Fibroblast of villous mesenchyme (primary cell): ENCODE measurements around the gene PTGIR. TPM values are rescaled to one million over a fixed set of nuclear protein-coding genes. Genes with fewer than 3 reads are reported as not detected.

Experiments used
- DNase-seq: peaks from one replicate; pipeline ENCODE4 v3.0.0-alpha.2; 2010; ENCODE audit warnings: low read depth
- H3K4me3 ChIP-seq: 2 replicates; pipeline ENCODE4 v1.5.1; 2011; ENCODE audit warnings: low read depth, mild to moderate bottlenecking, low read length
- CTCF ChIP-seq: IDR thresholded peaks from 2 replicates; pipeline ENCODE4 v1.5.1; 2012; ENCODE audit warnings: low read depth, mild to moderate bottlenecking, low read length; ENCODE audit not compliant: insufficient read depth
- total RNA-seq: library from RNA; depleted of rRNA; stranded (reverse); fragments of >200 nt; gene quantifications from 2 replicates; pipeline ENCODE4 v1.2.3, GENCODE V29; 2012

Gene PTGIR
- total RNA-seq, 1 donor, result 3.5 TPM

GRCh38 chr19:46616631-46617322 lies 8.1 kb downstream of the PTGIR start:
- TF ChIP-seq CTCF, result peak; percentile 57
- peak; percentile 74 for DNase-seq
- no peak overlapping the region for H3K4me3 ChIP-seq

DNA sequence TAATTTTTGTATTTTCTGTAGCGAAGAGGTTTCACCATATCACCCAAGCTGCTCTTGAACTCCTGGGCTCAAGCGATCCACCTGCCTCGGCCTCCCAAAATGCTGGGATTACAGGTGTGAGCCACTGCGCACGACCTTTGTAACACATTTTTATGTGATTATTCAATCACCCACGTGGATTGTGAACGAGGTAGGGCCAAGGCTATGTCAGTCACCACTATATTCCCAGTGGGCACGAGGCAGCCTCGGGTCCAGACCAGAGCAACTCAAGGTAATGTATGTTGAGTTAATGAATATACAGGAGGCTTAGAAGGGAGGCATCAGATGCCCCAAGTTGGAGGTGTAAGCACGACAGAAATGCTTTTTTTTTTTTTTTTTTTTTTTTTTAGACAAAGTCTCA lies 8.9 kb downstream of the PTGIR start:
- no peak for DNase-seq
- no peak overlapping the region for H3K4me3 ChIP-seq
- no peak for TF ChIP-seq CTCF

DNA sequence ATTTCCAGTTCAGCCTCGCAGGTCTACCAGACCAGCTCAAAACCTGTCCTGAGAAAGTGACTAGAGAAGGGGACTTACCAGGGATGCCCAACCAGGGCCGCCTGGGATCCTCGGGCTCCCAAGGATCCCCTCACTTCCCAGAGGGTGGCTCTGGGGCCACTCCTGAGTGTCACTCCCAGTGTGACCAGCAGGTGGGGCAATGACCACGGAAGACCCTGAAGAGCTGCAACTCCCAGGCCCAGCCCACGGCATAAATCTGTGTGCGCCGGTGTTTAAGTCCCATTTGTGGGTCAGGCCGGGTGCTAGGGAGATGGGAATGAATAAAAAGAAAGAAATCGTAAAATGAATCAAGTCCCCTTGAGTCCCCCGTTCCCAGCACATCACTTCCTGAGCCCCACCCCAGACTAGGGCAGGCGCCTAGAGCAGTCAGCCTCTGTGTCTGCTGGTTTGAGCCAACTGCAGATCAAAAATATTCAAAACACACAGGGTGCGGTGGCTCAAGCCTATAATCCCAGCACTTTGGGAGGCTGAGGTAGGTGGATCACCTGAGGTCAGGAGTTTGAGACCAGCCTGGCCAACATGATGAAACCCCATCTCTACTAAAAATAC lies 10.7 kb downstream of the PTGIR start:
- TF ChIP-seq CTCF, result peak; percentile 93
- DNase-seq, result peak; percentile 82
- H3K4me3 ChIP-seq, result no peak overlapping the region

DNA sequence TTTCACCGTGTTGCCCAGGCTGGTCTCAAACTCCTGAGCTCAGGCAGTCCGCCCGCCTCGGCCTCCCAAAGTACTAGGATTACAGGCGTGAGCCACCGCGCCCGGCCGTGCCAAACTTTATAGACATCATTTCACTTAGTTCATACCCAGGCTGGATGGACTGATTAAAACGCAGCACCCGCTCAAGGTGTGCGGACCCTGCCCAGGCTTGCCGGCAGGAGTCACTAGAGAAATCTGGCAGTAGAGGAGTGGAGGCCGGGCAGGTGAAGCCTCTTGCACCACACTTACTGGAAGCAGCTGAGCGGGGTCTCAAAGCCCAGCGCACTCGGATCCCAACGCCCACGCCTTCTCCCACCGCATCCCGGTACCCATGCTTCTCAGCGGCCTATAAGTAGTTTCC lies 11.4 kb downstream of the PTGIR start:
- no peak overlapping the region for H3K4me3 ChIP-seq
- no peak for TF ChIP-seq CTCF
- DNase-seq, result no peak

- no peak for TF ChIP-seq CTCF
Measured at GRCh38 chr19:46611776-46612175, 13.1 kb downstream of the PTGIR start.

DNA sequence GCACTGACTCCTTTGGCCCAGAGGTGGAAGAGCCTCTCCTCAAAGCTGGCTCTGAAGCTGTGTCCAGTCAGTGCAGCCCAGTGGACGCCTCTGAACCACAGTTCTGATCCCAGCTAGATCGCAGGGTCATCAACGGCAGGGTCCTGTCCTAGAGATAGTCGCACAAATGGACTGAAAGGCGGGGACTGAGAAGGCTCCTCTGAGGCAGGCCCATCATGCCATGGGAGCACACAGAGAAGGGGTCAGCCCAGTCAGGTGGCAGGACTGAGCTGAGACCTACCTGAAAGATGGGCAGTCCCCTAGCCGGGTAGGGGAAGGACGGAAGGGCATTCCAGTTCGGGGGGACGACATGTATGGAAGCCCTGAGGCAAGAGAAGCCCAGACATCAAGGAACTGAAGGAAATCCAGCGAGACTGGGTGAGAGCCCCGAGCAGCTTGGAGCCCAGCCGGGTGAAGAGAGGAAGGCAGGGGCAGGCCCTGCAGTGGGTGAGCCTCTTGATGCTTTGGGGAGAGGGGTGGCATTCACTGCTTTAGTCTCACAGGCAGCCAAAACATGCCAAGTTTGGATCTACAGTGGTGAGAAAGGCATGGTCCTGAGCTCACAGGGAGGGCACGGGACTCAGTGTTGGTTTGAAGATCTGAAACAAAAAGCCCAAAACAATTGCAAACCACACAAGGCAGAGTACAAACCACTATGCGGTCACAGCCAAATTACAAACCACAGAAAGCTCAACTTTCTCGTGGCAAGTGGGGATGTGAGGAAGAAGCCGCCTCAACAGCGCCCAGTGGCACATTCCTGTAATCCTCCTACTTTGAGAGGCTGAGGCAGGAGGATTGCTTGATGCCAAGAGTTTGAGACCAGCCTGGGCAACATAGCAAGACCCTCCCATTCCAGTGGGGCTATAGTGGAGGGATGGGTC lies 13.8 kb downstream of the PTGIR start:
- DNase-seq, result no peak
- H3K4me3 ChIP-seq, result no peak overlapping the region
- no peak for TF ChIP-seq CTCF

More at GRCh38 chr19:46611776-46612175, 13.1 kb downstream of the PTGIR start:
- DNase-seq, result no peak
- no peak overlapping the region for H3K4me3 ChIP-seq
